GM12875 (cell line): ENCODE data around the gene ABHD12.

Experiments used
- H3K4me3 ChIP-seq: one replicate; pipeline ENCODE4 v1.5.1; 2011; ENCODE audit warnings: low read depth, low read length, control low read depth
- CTCF ChIP-seq: IDR thresholded peaks from 2 replicates; pipeline ENCODE4 v1.5.1; 2011; ENCODE audit warnings: low read depth, mild to moderate bottlenecking, control low read depth, inconsistent platforms, low read length, moderate library complexity, borderline replicate concordance; ENCODE audit not compliant: insufficient read depth

ABHD12 gene

GRCh38 chr20:25364180-25364788, 26.4 kb downstream of the ABHD12 start:
- no peak for TF ChIP-seq CTCF
- no peak overlapping the region for H3K4me3 ChIP-seq

- no peak for TF ChIP-seq CTCF
- no peak overlapping the region for H3K4me3 ChIP-seq
These were observed 29.4 kb downstream of the ABHD12 start for GRCh38 chr20:25361287-25361683.

GRCh38 chr20:25360631-25361286, 29.9 kb downstream of the ABHD12 start:
- no peak overlapping the region for H3K4me3 ChIP-seq

GRCh38 chr20:25356271-25356933, 34.2 kb downstream of the ABHD12 start:
- no peak for TF ChIP-seq CTCF
- no peak overlapping the region for H3K4me3 ChIP-seq

More at GRCh38 chr20:25360631-25361286, 29.9 kb downstream of the ABHD12 start:
- TF ChIP-seq CTCF, result no peak

- no peak overlapping the region for H3K4me3 ChIP-seq
- no peak for TF ChIP-seq CTCF
These were observed 34.8 kb downstream of the ABHD12 start for GRCh38 chr20:25355866-25356265.

- no peak overlapping the region for H3K4me3 ChIP-seq
- no peak for TF ChIP-seq CTCF
These were observed 35.5 kb downstream of the ABHD12 start for GRCh38 chr20:25355011-25355595.
